Measurements from ENCODE around the gene ASTN2. TPM values are rescaled to one million over a fixed set of nuclear protein-coding genes. Genes with fewer than 3 reads are reported as not detected.

Gene ASTN2
- total and polyA plus RNA-seq, 9 of the 15 experiments (the other 6 are each of a cell fraction or from before 2014, with no cell fraction given): 0.56 to 3.5 (median 1.9) TPM

DNA sequence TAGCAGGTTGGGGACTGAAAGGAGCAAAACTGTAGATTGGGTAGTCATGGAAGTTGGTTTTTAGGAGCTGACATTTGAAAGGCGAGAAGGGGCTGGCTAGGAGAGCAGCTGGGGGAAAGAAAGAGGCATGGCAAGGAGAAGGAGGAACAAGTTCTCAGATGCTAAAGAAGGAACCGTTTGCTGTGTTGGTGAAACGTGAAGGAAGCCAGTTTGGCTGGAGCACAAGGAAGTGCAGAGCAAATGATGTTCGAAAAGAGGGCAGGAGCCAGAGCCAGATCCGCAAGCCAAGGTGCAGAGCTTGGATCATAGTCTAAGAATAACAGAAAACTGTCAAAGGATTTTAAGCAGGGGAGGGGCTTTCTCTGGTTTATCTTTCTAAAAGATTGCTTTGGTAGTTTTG, 276.6 kb downstream of the ASTN2 start:
- Histone ChIP-seq H3K27me3 (ENCODE audit: control insufficient read depth in 2 of 2, insufficient read depth in 2 of 2, low read length in 2 of 2) (no peaks in the 10 kb centered on the region), H3K4me1 (replicated peaks in 1 of 2; ENCODE audit: control insufficient read depth in 2 of 2, insufficient read depth in 2 of 2, low read length in 2 of 2) (no peaks in the 10 kb centered on the region), H3K79me2 (ENCODE audit: control insufficient read depth, insufficient read depth, low read length) (no peaks in the 10 kb centered on the region), H3K4me2 (ENCODE audit: insufficient read depth, low read length) (no peak overlapping the region), H2AFZ (ENCODE audit: low read depth, low read length) (no peak overlapping the region), H3K36me3 (ENCODE audit: control insufficient read depth, insufficient read depth, low read length) (no peaks in the 10 kb centered on the region), H3K9me1 (ENCODE audit: control insufficient read depth, insufficient read depth, low read length) (no peaks in the 10 kb centered on the region), H3K9ac (ENCODE audit: insufficient read depth in 1 of 2, low read depth in 2 of 2, low read length in 2 of 2) (no peak overlapping the region), H3K27ac (ENCODE audit: extremely low read depth, low read depth, low read length) (no peak overlapping the region), H4K20me1 (replicated peaks; ENCODE audit: control insufficient read depth, insufficient read depth, low read length) (no peaks in the 10 kb centered on the region), H3K4me3 (no peak overlapping the region), H3K9me3 (replicated peaks; ENCODE audit: control insufficient read depth, insufficient read depth, low read depth, low read length) (0 out of 2 replicates have a peak, but pooled peaks cover 1% of the 10 kb centered on the region)
- WGBS (ENCODE audit: insufficient coverage, low coverage, missing lambda C conversion rate): 0% methylated on average over 5 of the region's 5 CpGs
- in situ Hi-C loops (cut with MboI): no loop called here
- intact Hi-C loops (cut with micrococcal nuclease): no loop called here
- no peak for TF ChIP-seq CCNT2 (IDR thresholded peaks at IDR 0.05; ENCODE audit: borderline replicate concordance, extremely low read depth, insufficient read length, low read depth, low read length)
- ChIA-PET POLR2A (interaction anchor here (0.6 kb wide), 1 partner anchor 13 kb away, joined by 3 read pairs; no protein-coding TSS in a partner anchor), CTCF (ENCODE audit: low intra/inter-chr PET ratio) (no interaction called here)
- DNase-seq (ENCODE audit: extremely low read depth in 1 of 4, low spot score in 3 of 4): no peak
- BruUV-seq (replicated peaks): no TSS peak
- no peak for ATAC-seq
- FAIRE-seq: no peak

DNA sequence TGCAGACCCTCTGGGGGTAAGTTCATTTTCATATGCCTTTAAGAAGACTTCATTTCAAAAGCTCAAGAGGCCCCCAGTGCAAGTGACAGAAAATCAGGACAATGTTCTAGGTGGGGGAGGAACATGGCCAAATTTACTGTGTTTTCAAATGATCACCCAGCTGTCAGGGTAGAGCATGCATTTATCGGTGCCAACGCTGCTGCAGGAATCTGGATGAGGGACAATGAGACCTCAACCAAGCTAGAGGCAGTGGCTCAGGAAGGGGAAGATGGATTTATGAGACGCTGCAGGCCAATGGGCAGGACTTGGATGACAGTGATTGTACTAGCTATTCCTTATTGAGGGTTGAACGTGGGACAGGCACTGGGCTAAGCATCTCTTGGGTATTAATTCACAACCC, 278.4 kb downstream of the ASTN2 start:
- POLR2A ChIA-PET: no interaction called here
- TF ChIP-seq TBL1XR1 (IDR thresholded peaks at IDR 0.05; ENCODE audit: low read length in 2 of 2) (no peak), NRF1 (conservative IDR thresholded peaks at IDR 0.05 in 1 of 2, IDR thresholded peaks at IDR 0.05 in 1 of 2) (no peak), ESRRA (IDR thresholded peaks at IDR 0.05; ENCODE audit: borderline replicate concordance, low read depth) (no peak), DACH1 (IDR thresholded peaks at IDR 0.05; ENCODE audit: partially characterized antibody) (no peak), MAFK (IDR thresholded peaks at IDR 0.05; ENCODE audit: low read length) (no peak), ZNF589 (CRISPR knock-in tag; IDR thresholded peaks at IDR 0.05; ENCODE audit: low read depth) (no peak), ZNF780A (CRISPR knock-in tag; IDR thresholded peaks at IDR 0.05) (no peak), ZNF12 (CRISPR knock-in tag; IDR thresholded peaks at IDR 0.05) (no peak), ZNF184 (CRISPR knock-in tag; IDR thresholded peaks at IDR 0.05) (no peak), OTX1 (CRISPR knock-in tag; IDR thresholded peaks at IDR 0.05) (no peak)
- TF ChIP-seq, protein P1, sequence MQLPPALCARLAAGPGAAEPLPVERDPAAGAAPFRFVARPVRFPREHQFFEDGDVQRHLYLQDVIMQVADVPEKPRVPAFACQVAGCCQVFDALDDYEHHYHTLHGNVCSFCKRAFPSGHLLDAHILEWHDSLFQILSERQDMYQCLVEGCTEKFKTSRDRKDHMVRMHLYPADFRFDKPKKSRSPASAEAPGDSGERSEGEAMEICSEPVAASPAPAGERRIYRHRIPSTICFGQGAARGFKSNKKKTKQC (CRISPR knock-in tag; IDR thresholded peaks at IDR 0.05): no peak
- TF ChIP-seq, protein P2, sequence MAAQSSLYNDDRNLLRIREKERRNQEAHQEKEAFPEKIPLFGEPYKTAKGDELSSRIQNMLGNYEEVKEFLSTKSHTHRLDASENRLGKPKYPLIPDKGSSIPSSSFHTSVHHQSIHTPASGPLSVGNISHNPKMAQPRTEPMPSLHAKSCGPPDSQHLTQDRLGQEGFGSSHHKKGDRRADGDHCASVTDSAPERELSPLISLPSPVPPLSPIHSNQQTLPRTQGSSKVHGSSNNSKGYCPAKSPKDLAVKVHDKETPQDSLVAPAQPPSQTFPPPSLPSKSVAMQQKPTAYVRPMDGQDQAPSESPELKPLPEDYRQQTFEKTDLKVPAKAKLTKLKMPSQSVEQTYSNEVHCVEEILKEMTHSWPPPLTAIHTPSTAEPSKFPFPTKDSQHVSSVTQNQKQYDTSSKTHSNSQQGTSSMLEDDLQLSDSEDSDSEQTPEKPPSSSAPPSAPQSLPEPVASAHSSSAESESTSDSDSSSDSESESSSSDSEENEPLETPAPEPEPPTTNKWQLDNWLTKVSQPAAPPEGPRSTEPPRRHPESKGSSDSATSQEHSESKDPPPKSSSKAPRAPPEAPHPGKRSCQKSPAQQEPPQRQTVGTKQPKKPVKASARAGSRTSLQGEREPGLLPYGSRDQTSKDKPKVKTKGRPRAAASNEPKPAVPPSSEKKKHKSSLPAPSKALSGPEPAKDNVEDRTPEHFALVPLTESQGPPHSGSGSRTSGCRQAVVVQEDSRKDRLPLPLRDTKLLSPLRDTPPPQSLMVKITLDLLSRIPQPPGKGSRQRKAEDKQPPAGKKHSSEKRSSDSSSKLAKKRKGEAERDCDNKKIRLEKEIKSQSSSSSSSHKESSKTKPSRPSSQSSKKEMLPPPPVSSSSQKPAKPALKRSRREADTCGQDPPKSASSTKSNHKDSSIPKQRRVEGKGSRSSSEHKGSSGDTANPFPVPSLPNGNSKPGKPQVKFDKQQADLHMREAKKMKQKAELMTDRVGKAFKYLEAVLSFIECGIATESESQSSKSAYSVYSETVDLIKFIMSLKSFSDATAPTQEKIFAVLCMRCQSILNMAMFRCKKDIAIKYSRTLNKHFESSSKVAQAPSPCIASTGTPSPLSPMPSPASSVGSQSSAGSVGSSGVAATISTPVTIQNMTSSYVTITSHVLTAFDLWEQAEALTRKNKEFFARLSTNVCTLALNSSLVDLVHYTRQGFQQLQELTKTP (IDR thresholded peaks at IDR 0.05; ENCODE audit: low read depth in 1 of 2, partially characterized antibody in 2 of 2): no peak

More for the DNA sequence above, 278.4 kb downstream of the ASTN2 start:
- ATAC-seq (no peak), FAIRE-seq (no peak), DNase-seq (ENCODE audit: extremely low read depth in 1 of 4, low spot score in 3 of 4) (no peak)
- no peaks in the 10 kb centered on the region for H3K9me1 ChIP-seq (ENCODE audit: control insufficient read depth, insufficient read depth, low read length)
- intact Hi-C loops (cut with micrococcal nuclease): no loop called here
- WGBS (ENCODE audit: insufficient coverage, low coverage, missing lambda C conversion rate): 2% methylated on average over 4 of the region's 4 CpGs
- no peaks in the 10 kb centered on the region for H3K79me2 ChIP-seq (ENCODE audit: control insufficient read depth, insufficient read depth, low read length)
- no peaks in the 10 kb centered on the region for H4K20me1 ChIP-seq (replicated peaks; ENCODE audit: control insufficient read depth, insufficient read depth, low read length)
- BruUV-seq (replicated peaks): no TSS peak
- H3K9me3 ChIP-seq (replicated peaks; ENCODE audit: control insufficient read depth, insufficient read depth, low read depth, low read length): 0 out of 2 replicates have a peak, but pooled peaks cover 1% of the 10 kb centered on the region
- no peaks in the 10 kb centered on the region for H3K36me3 ChIP-seq (ENCODE audit: control insufficient read depth, insufficient read depth, low read length)
- no peaks in the 10 kb centered on the region for H3K27me3 ChIP-seq (ENCODE audit: control insufficient read depth in 2 of 2, insufficient read depth in 2 of 2, low read length in 2 of 2)
- no peaks in the 10 kb centered on the region for H3K4me1 ChIP-seq (replicated peaks in 1 of 2; ENCODE audit: control insufficient read depth in 2 of 2, insufficient read depth in 2 of 2, low read length in 2 of 2)
- H3K27ac ChIP-seq (ENCODE audit: extremely low read depth, low read depth, low read length): no peak overlapping the region
- H3K4me3 ChIP-seq: no peak overlapping the region
- in situ Hi-C loops (cut with MboI): no loop called here
- no peak overlapping the region for H3K4me2 ChIP-seq (ENCODE audit: insufficient read depth, low read length)
- no peak overlapping the region for H3K9ac ChIP-seq (ENCODE audit: insufficient read depth in 1 of 2, low read depth in 2 of 2, low read length in 2 of 2)
- H2AFZ ChIP-seq (ENCODE audit: low read depth, low read length): no peak overlapping the region
- CTCF ChIA-PET (ENCODE audit: low intra/inter-chr PET ratio): no interaction called here

All from K562 (cell line).